Lower leg skin (tissue), 4 donors: Measurements from ENCODE around the gene DROSHA. TPM values are rescaled to one million over a fixed set of nuclear protein-coding genes. Genes with fewer than 3 reads are reported as not detected.

Experiments used
- DNase-seq, 2 donors: peaks; one replicate each; pipeline ENCODE4 v3.0.0-alpha.2; 2019; ENCODE audit warnings: low spot score in 2 of 2
- H3K4me3 ChIP-seq: fragments of 200-600 bp; sonication (generic); 2 replicates; pipeline ENCODE4 v1.5.1; 2017; ENCODE audit warnings: mild to moderate bottlenecking, low read depth; ENCODE audit not compliant: poor library complexity, severe bottlenecking
- POLR2A ChIP-seq, 2 donors: fragments of 450-650 bp; IDR thresholded peaks; one replicate each; pipeline ENCODE4 v1.6.1; 2016 to 2017; ENCODE audit warnings: antibody characterized with exemption in 2 of 2, mild to moderate bottlenecking in 1 of 2, moderate library complexity in 1 of 2
- WGBS, 2 donors: methylation state at CpG; one replicate each; pipeline ENCODE4 v1.1.5; 2018; 5-methylcytosine and 5-hydroxymethylcytosine counted together
- intact Hi-C: fragments of 100-400 bp; cut with DNase I; formaldehyde crosslinking; loops from one replicate; pipeline ENCODE4 v1.15.0; 2023; ENCODE audit warnings: low total_unique reads
- total RNA-seq, 4 donors: library from RNA; depleted of rRNA; stranded (reverse); fragments of >200 nt; gene quantifications; one replicate each; pipeline ENCODE4 v1.1.0, GENCODE V29; 2016
- TF ChIP-seq, protein P1 (sequence below), 3 donors: fragments of 450-650 bp; IDR thresholded peaks; one replicate each; pipeline ENCODE4 v1.5.1; 2016; ENCODE audit warnings: antibody characterized with exemption in 3 of 3, mild to moderate bottlenecking in 3 of 3, moderate library complexity in 2 of 3

DROSHA gene
- total RNA-seq, 4 donors from 2014 or later, result 21.7 to 59.2 (median 37.3) TPM

DNA sequence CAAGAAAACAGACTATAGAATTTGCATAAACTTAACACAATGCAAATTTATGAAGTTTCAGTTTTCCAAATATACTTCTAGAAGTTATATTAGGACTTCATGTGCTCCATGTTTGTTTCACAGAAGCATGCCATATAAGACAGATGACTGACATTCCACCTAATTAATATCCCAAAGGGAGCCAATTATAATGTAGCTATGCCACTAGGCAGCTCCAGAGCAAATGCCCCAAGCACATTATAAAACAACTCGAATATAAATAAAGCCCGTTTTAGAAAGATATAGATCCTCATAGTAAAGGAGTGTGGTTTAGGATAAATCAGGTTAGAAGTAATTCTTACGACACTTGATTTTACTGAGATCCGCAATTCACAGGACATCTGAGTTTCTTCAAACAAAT, 8.9 kb downstream of the DROSHA start:
- intact Hi-C loops, result no loop called here
- H3K4me3 ChIP-seq, result no peak overlapping the region
- TF ChIP-seq, protein P1, sequence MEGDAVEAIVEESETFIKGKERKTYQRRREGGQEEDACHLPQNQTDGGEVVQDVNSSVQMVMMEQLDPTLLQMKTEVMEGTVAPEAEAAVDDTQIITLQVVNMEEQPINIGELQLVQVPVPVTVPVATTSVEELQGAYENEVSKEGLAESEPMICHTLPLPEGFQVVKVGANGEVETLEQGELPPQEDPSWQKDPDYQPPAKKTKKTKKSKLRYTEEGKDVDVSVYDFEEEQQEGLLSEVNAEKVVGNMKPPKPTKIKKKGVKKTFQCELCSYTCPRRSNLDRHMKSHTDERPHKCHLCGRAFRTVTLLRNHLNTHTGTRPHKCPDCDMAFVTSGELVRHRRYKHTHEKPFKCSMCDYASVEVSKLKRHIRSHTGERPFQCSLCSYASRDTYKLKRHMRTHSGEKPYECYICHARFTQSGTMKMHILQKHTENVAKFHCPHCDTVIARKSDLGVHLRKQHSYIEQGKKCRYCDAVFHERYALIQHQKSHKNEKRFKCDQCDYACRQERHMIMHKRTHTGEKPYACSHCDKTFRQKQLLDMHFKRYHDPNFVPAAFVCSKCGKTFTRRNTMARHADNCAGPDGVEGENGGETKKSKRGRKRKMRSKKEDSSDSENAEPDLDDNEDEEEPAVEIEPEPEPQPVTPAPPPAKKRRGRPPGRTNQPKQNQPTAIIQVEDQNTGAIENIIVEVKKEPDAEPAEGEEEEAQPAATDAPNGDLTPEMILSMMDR (IDR thresholded peaks at IDR 0.05), result no peak
- no peak for TF ChIP-seq POLR2A (IDR thresholded peaks at IDR 0.05)
- WGBS, 2 donors, result 97 to 99% methylated on average over 4 of the region's 4 CpGs
- no peak for DNase-seq

DNA sequence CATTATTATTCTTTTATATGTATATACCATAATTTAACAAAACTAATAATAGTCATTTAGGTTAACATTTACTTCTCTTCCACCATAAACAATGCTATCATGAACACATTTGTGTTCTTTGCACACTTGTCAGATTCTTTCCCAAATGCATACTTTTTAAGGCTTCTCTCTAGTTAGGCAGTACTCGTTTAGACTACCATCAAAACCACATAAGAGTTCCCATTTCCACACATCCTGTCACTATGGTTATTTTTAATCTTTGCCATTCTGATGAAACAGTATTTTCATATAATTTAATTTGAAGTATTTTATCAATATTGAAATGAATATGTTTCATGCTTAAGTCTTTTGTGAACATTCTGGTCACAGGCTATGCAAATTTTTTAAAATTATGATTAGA, 15.1 kb downstream of the DROSHA start:
- no peak for TF ChIP-seq POLR2A (IDR thresholded peaks at IDR 0.05)
- TF ChIP-seq, protein P1 (IDR thresholded peaks at IDR 0.05), result no peak
- no peak for DNase-seq
- 56 to 67% methylated on average over 1 of the region's 1 CpG for WGBS, 2 donors
- H3K4me3 ChIP-seq, result no peak overlapping the region
- intact Hi-C loops, result no loop called here

DNA sequence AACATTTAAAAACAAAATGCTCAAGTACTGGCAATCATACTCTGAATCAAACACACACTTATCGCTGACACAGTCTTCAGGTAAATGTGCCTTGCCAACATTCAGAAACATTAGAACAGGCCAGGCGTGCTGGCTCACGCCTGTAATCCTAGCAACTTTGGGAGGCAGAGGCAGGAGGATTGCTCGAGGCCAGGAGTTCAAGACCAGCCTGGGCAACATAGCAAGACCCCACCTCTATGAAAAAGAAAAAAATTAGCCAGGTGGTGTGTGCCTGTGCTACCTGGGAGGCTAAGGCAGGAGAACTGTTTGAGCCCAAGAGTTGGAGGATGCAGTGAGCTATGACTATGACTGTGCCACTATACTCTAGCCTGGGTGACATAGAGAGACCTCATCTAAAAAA, 20.6 kb downstream of the DROSHA start:
- 95 to 97% methylated on average over 4 of the region's 4 CpGs for WGBS, 2 donors
- TF ChIP-seq, protein P1 (IDR thresholded peaks at IDR 0.05), result no peak
- TF ChIP-seq POLR2A (IDR thresholded peaks at IDR 0.05), result no peak
- intact Hi-C loops, result no loop called here
- no peak overlapping the region for H3K4me3 ChIP-seq
- DNase-seq, result no peak

DNA sequence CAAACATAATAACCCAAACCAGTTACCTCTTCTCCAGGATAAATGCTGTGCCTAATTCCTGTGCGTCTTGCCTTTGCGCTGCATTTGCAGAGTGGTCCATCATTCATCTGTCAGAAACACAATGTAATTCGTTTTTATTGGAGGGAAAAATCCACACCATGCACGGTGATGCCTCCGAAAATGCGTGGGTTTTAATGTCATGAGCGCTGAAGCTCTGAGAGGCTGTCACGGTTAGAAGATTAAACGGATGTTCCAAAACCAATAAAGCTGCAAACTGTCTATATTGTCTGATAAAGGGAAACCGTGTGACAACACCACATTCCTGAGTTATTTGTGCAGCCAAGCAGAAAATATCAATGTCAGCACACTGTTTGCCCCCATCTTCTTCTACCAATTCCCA, 27.4 kb downstream of the DROSHA start:
- 89 to 95% methylated on average over 10 of the region's 10 CpGs for WGBS, 2 donors
- TF ChIP-seq, protein P1 (IDR thresholded peaks at IDR 0.05), result no peak
- TF ChIP-seq POLR2A (IDR thresholded peaks at IDR 0.05), result no peak
- no peak for DNase-seq
- H3K4me3 ChIP-seq, result no peak overlapping the region
- intact Hi-C loops, result no loop called here

DNA sequence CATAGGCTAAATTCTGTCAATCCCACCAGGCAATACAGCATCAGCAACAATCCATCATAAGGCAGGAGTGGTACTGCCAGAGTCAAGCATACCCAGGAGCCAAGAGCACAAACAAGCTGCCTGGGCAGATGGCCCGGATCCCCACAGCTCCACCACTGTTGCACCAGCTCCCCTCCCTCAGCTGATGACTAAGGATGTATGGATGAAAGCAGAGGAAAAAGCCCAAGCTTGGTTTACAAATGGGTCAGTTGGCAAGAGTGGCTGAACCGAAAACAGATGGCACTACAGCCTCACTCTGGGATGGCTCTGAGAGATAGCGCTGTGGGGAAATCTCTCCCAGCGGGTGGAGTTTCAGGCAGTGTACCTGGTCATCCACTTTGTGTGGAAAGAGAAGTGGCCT, 29.4 kb downstream of the DROSHA start:
- no peak overlapping the region for H3K4me3 ChIP-seq
- 94 to 98% methylated on average over 4 of the region's 4 CpGs for WGBS, 2 donors
- intact Hi-C loops, result no loop called here
- DNase-seq, result no peak
- no peak for TF ChIP-seq POLR2A (IDR thresholded peaks at IDR 0.05)
- TF ChIP-seq, protein P1 (IDR thresholded peaks at IDR 0.05), result no peak

DNA sequence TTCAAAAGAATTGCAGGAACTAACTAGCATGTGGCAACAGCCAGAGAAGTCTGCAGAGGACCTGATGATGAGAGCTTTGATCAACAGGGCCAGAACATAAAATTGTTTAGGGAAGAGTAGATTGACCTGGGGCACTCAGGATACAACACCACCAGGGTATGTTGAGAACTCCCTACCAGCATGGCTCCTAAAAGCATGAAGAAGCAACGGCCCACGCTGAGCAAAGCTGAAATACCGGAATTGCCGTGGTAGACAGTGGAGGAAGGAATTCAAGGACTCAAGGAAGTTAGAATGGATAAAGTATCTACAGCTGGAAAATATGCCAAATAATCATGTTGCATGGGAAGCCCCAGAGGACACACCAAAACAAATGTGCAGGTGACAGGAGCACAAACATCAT, 31.6 kb downstream of the DROSHA start:
- DNase-seq, result no peak
- TF ChIP-seq POLR2A (IDR thresholded peaks at IDR 0.05), result no peak
- TF ChIP-seq, protein P1 (IDR thresholded peaks at IDR 0.05), result no peak
- no peak overlapping the region for H3K4me3 ChIP-seq
- 84 to 89% methylated on average over 4 of the region's 4 CpGs for WGBS, 2 donors
- intact Hi-C loops, result no loop called here
